ENCODE measurements around the gene DLX2.
"Not testable (repeated sequence)": the region's sequence is repeated elsewhere in the genome, so short reads cannot be mapped to it uniquely, and the experiment has no call there.

DLX2 gene

GRCh38 chr2:172102391-172103359, at the start of gene DLX2:
TSS of gene DLX2 (minus strand) at chr2:172102900. CDS start at chr2:172102538, 362 bp downstream.
- peak; percentile 48 to 64 (median 59) for DNase-seq (ENCODE audit: low read depth in 3 of 3)

- DNase-seq (ENCODE audit: low read depth in 3 of 3), result no peak
These were observed 45.4 kb upstream of the DLX2 start for GRCh38 chr2:172147944-172148650.

- no peak for DNase-seq (ENCODE audit: low read depth in 3 of 3)
These were observed 41.1 kb upstream of the DLX2 start for GRCh38 chr2:172143817-172144216.

DNA sequence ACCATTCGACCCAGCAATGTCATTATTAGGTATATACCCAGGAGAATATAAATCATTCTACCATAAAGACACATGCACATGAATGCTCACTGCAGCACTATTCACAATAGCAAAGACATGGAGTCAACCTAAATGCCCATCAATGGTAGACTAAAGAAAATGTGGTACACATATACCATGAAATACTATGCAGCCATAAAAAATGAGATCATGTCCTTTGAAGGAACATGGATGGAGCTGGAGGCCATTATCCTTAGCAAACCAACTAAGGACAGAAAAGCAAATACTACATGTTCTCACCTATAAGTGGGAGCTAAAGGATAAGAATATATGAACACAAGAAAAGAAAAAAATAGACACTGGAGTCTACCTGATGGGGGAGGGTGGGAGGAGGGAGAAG, 36.0 kb upstream of the DLX2 start:
- not testable (repeated sequence) for DNase-seq (ENCODE audit: low read depth in 3 of 3)

DNA sequence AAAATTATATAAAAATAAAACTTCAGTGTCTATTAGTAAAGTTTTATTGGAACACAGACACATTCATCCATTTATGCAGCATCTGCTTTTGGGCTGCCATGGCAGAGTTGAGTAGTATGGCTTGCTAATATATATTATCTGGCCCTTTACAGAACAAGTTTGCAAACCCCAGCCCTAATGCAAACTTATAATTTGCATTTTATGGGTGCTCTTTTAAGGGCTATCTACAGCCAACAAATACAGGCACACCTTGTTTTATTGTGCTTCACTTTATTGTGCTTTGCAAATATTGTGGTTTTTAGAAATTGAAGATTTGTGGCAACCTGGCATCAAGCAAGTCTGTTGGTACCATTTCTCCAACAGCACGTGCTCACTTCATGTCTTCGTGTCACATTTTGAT, 35.2 kb upstream of the DLX2 start:
- no peak for DNase-seq (ENCODE audit: low read depth in 3 of 3)

- DNase-seq (ENCODE audit: low read depth in 3 of 3), result no peak
These were observed 34.4 kb upstream of the DLX2 start for GRCh38 chr2:172137109-172137508.

- DNase-seq (ENCODE audit: low read depth in 3 of 3), result no peak
These were observed 32.7 kb upstream of the DLX2 start for GRCh38 chr2:172135446-172135845.

DNA sequence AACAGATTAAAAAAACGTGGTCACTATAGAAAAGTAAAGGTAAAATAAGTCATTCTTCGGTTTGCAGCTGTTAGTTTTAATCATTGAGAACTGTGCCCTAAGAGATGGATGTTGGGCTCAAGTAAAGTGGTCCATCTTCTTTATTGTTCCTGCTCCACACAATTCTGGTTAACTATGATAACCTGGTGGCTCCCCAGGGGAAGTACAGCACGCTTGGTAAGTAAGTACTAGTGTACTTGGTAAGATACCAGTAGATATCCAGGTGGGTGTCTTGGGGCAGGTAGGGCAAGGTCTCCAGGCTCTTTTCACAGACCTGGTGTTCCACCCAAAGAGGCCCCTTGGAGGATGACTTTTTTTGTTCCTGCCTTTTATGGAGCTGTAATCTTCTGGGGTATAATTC, 31.6 kb upstream of the DLX2 start:
- DNase-seq (ENCODE audit: low read depth in 3 of 3), result no peak

- DNase-seq (ENCODE audit: low read depth in 3 of 3), result no peak
These were observed 29.2 kb upstream of the DLX2 start for GRCh38 chr2:172131713-172132555.

GRCh38 chr2:172129404-172129803, 26.7 kb upstream of the DLX2 start:
- DNase-seq (ENCODE audit: low read depth in 3 of 3), result no peak

- no peak for DNase-seq (ENCODE audit: low read depth in 3 of 3)
These were observed 25.8 kb upstream of the DLX2 start for GRCh38 chr2:172128484-172128883.

- no peak for DNase-seq (ENCODE audit: low read depth in 3 of 3)
These were observed 17.4 kb upstream of the DLX2 start for GRCh38 chr2:172120118-172120517.

DNA sequence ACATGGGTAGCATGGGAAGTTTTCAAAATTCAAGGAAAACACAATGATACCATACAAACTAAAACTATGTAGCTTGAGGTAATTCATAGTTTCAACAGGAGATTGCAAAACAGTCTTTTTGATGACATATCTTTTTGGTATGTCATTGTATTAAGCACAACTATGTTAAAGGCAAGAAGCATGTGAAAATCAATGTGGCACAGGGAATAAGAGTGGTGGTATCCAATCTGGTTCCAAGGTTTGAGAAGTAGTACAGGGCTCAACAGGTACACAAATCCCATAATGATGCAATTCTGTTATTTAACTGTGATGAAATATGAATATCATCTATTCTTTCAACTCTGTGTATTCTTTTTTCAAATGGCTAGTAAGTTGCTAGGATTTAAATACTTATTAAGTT, 16.4 kb upstream of the DLX2 start:
- no peak for DNase-seq (ENCODE audit: low read depth in 3 of 3)

- no peak for DNase-seq (ENCODE audit: low read depth in 3 of 3)
These were observed 13.4 kb upstream of the DLX2 start for GRCh38 chr2:172116107-172116506.

- no peak for DNase-seq (ENCODE audit: low read depth in 3 of 3)
These were observed 11.9 kb upstream of the DLX2 start for GRCh38 chr2:172114579-172114978.

GRCh38 chr2:172114176-172114575, 11.5 kb upstream of the DLX2 start:
- DNase-seq (ENCODE audit: low read depth in 3 of 3), result not testable (repeated sequence)

GRCh38 chr2:172113617-172114016, 10.9 kb upstream of the DLX2 start:
- DNase-seq (ENCODE audit: low read depth in 3 of 3), result no peak

DNA sequence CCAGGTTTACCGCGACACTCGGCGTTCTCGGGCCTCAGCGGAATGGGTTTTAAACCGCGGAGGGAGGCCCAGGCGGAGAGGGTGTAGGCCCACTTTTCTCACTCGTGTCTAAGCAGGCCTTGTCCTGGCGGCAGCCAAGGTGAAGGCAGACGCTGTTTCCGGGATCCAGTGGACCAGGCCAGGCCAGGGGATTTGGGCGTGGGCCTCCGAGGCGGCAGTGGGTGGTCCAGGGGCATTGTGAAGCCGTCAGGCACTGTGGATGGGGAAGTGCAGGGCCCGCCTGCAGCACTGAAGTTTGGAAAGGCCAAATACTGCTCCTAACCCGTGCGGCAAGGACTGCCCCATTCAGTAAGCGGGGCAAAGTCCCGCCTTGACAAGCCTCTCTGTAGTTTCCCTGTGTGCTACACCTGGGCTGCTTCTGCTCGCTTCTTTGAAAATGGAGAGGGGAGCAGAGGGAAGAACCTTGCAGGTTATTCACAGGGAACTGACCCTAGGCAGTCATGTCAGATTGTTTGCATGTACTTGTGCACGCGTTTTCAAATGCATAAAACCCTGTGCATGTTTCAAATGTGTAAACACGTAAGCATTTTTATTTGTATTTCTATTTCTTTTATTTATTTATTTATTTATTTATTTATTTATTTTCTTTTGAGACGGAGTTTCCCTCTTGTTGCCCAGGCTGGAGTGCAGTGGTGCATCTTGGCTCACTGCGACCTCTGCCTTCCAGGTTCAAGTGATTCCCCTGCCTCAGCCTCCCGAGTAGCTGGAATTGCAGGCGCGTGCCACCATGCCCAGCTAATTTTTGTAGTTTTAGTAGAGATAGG, 7.5 kb upstream of the DLX2 start:
- DNase-seq (ENCODE audit: low read depth in 3 of 3), result no peak

DNA sequence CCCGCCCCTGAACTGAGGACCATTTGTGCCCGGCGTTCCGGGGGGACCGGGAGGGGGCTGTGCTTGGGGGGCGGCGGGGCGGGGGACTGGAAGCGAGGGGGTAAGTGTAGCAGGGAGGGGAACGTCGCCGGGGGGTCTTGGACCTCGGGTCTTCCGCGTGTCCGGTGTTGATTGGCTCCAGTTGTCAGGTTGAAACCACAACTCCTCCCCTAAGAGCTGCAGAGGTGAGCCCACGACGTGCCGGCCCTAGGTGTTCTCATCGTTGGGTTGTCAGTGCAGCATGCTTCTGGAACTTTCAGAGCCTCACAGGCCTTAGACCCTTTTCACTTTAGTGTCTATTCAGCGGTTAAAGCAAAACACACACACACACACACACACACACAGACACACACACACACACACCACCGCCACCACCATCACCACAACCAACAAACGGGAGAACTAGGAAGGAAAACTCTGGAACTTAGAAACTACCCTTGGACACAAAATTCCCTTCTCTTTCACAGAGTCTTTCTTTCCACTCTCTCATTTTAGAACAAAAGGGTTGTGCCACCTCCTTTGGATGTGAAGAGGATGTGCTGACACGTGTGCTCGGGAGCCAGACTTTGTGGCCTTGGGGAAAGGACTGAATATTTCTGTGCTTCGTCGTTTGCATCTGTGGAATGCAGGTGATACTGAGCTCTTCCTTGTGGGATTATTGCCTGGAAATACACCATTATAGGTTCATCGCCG, 6.7 kb upstream of the DLX2 start:
- DNase-seq (ENCODE audit: low read depth in 3 of 3), result no peak

GRCh38 chr2:172108587-172108930, 5.9 kb upstream of the DLX2 start:
- DNase-seq (ENCODE audit: low read depth in 3 of 3), result no peak

Measured in stimulated activated CD4-positive, alpha-beta T cell treated with anti-CD3 and anti-CD28 coated beads, TNF-alpha, amount 100 ng/mL, for 48 hours (primary cell).